IPS-15b (cell line): ENCODE data around the gene FAM13A.
"Not testable (repeated sequence)": the region's sequence is repeated elsewhere in the genome, so short reads cannot be mapped to it uniquely, and the experiment has no call there.

Experiments used
- H3K27me3 ChIP-seq: one replicate; pipeline ENCODE4 v1.6.1; 2013; ENCODE audit warnings: low read length; ENCODE audit not compliant: control insufficient read depth, insufficient read depth
- H3K36me3 ChIP-seq: one replicate; pipeline ENCODE4 v1.6.1; 2013; ENCODE audit warnings: low read length; ENCODE audit not compliant: control insufficient read depth, insufficient read depth
- H3K4me1 ChIP-seq: one replicate; pipeline ENCODE4 v1.6.1; 2013; ENCODE audit warnings: mild to moderate bottlenecking, low read length; ENCODE audit not compliant: control insufficient read depth, insufficient read depth
- H3K4me3 ChIP-seq: one replicate; pipeline ENCODE4 v1.5.1; 2013; ENCODE audit warnings: low read depth, low read length
- H3K9ac ChIP-seq: one replicate; pipeline ENCODE4 v1.6.1; 2013; ENCODE audit warnings: low read depth, mild to moderate bottlenecking, low read length
- H3K9me3 ChIP-seq: one replicate; pipeline ENCODE4 v1.6.1; 2013; ENCODE audit warnings: mild to moderate bottlenecking, low read length; ENCODE audit not compliant: control insufficient read depth, insufficient read depth

FAM13A gene

GRCh38 chr4:88908521-88908920 is 148.5 kb downstream of the FAM13A start:
- no peaks in the 10 kb centered on the region for H3K36me3 ChIP-seq
- no peaks in the 10 kb centered on the region for H3K9me3 ChIP-seq
- no peak overlapping the region for H3K4me3 ChIP-seq
- no peaks in the 10 kb centered on the region for H3K4me1 ChIP-seq
- no peak overlapping the region for H3K9ac ChIP-seq
- no peaks in the 10 kb centered on the region for H3K27me3 ChIP-seq

- no peaks in the 10 kb centered on the region for H3K27me3 ChIP-seq
- no peak overlapping the region for H3K9ac ChIP-seq
- no peaks in the 10 kb centered on the region for H3K36me3 ChIP-seq
- H3K4me3 ChIP-seq = no peak overlapping the region
- no peaks in the 10 kb centered on the region for H3K4me1 ChIP-seq
- no peaks in the 10 kb centered on the region for H3K9me3 ChIP-seq
These were observed 149.0 kb downstream of the FAM13A start for GRCh38 chr4:88908003-88908402.

GRCh38 chr4:88907478-88907877 is 149.5 kb downstream of the FAM13A start:
- no peaks in the 10 kb centered on the region for H3K4me1 ChIP-seq
- H3K4me3 ChIP-seq = no peak overlapping the region
- no peaks in the 10 kb centered on the region for H3K36me3 ChIP-seq
- H3K9ac ChIP-seq = no peak overlapping the region
- H3K9me3 ChIP-seq = no peaks in the 10 kb centered on the region
- H3K27me3 ChIP-seq = no peaks in the 10 kb centered on the region

GRCh38 chr4:88904240-88904639 is 152.7 kb downstream of the FAM13A start:
- H3K4me1 ChIP-seq, H3K27me3 ChIP-seq, H3K36me3 ChIP-seq, H3K9ac ChIP-seq, H3K4me3 ChIP-seq, H3K9me3 ChIP-seq: not testable (repeated sequence)

- Histone ChIP-seq H3K27me3 (no peaks in the 10 kb centered on the region), H3K9ac (no peak overlapping the region), H3K9me3 (no peaks in the 10 kb centered on the region), H3K36me3 (no peaks in the 10 kb centered on the region), H3K4me3 (no peak overlapping the region), H3K4me1 (no peaks in the 10 kb centered on the region)
These were observed 156.6 kb downstream of the FAM13A start for GRCh38 chr4:88900432-88900831.

- H3K9me3 ChIP-seq = no peaks in the 10 kb centered on the region
- no peaks in the 10 kb centered on the region for H3K4me1 ChIP-seq
- H3K36me3 ChIP-seq = no peaks in the 10 kb centered on the region
- no peak overlapping the region for H3K9ac ChIP-seq
- H3K27me3 ChIP-seq = no peaks in the 10 kb centered on the region
- H3K4me3 ChIP-seq = no peak overlapping the region
These were observed 159.2 kb downstream of the FAM13A start for GRCh38 chr4:88897752-88898151.

GRCh38 chr4:88897180-88897579 is 159.8 kb downstream of the FAM13A start:
- H3K9me3 ChIP-seq = no peaks in the 10 kb centered on the region
- H3K27me3 ChIP-seq = no peaks in the 10 kb centered on the region
- no peaks in the 10 kb centered on the region for H3K4me1 ChIP-seq
- no peak overlapping the region for H3K4me3 ChIP-seq
- no peaks in the 10 kb centered on the region for H3K36me3 ChIP-seq
- H3K9ac ChIP-seq = no peak overlapping the region

GRCh38 chr4:88893961-88894360 is 163.0 kb downstream of the FAM13A start:
- H3K9ac ChIP-seq = no peak overlapping the region
- H3K4me1 ChIP-seq = no peaks in the 10 kb centered on the region
- H3K9me3 ChIP-seq = no peaks in the 10 kb centered on the region
- H3K27me3 ChIP-seq = no peaks in the 10 kb centered on the region
- H3K36me3 ChIP-seq = no peaks in the 10 kb centered on the region
- no peak overlapping the region for H3K4me3 ChIP-seq

GRCh38 chr4:88892646-88893045 is 164.3 kb downstream of the FAM13A start:
- Histone ChIP-seq H3K9me3 (no peaks in the 10 kb centered on the region), H3K27me3 (no peaks in the 10 kb centered on the region), H3K4me1 (no peaks in the 10 kb centered on the region), H3K4me3 (no peak overlapping the region), H3K36me3 (no peaks in the 10 kb centered on the region), H3K9ac (no peak overlapping the region)

GRCh38 chr4:88891636-88892035 is 165.3 kb downstream of the FAM13A start:
- Histone ChIP-seq H3K36me3 (no peaks in the 10 kb centered on the region), H3K27me3 (no peaks in the 10 kb centered on the region), H3K9me3 (no peaks in the 10 kb centered on the region), H3K9ac (no peak overlapping the region), H3K4me3 (no peak overlapping the region), H3K4me1 (no peaks in the 10 kb centered on the region)

GRCh38 chr4:88887409-88887808 is 169.6 kb downstream of the FAM13A start:
- H3K36me3 ChIP-seq, H3K4me1 ChIP-seq, H3K9me3 ChIP-seq, H3K27me3 ChIP-seq, H3K9ac ChIP-seq, H3K4me3 ChIP-seq: not testable (repeated sequence)

GRCh38 chr4:88881227-88881569 is 175.8 kb downstream of the FAM13A start:
- Histone ChIP-seq H3K9me3 (no peaks in the 10 kb centered on the region), H3K27me3 (no peaks in the 10 kb centered on the region), H3K4me3 (no peak overlapping the region), H3K36me3 (no peaks in the 10 kb centered on the region), H3K4me1 (peaks cover 5% of the 10 kb centered on the region), H3K9ac (no peak overlapping the region)
